Stimulated activated CD4-positive, alpha-beta T cell treated with anti-CD3 and anti-CD28 coated beads, TNF-alpha, amount 100 ng/mL, for 48 hours (primary cell): ENCODE measurements around the gene RASGRP4.

Source experiments
- DNase-seq, 3 donors: peaks; one replicate each; pipeline ENCODE4 v3.0.0-alpha.2; 2020; ENCODE audit warnings: low read depth in 3 of 3

Gene RASGRP4

DNA sequence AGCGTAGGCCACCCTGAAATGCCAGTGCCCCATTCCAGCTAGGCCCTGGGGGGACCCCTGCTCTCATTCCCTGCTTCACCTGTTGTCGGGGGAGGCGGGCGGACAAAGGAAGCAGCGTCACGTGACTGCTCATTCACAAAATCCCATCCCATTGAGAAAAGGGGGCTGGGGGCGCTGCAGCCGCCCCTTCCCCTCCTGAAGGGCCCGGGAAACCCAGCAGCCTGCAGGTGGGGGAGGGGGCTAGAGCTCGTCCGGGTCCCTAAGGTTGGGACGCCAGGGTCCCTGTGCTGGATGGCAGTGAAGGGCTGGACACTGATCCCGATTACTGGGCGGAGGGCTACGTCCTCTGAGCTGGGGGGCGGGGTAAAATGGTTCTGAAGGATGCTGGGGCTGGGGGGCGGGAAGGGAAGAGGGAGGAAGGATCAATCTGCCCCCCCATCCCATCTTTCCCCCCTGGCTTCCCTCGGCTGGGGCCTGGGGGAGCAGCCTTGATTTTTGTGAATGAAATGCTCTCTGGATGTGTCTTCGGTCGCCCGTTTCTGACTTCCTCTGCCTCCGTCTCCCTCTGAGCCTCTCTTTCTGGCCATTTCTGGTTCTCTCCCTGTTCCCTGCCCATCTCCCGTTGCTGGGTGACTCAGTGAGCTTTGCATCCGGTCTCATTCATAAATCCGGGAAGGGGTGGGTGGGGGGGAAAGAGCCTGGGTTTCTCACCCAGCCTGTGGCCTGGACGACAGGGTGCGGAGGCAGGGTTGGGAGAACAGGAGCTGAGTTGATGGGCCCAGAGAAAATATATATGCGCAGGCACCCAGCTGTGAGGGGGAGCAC, 36.7 kb downstream of the RASGRP4 start:
- DNase-seq: no peak

DNA sequence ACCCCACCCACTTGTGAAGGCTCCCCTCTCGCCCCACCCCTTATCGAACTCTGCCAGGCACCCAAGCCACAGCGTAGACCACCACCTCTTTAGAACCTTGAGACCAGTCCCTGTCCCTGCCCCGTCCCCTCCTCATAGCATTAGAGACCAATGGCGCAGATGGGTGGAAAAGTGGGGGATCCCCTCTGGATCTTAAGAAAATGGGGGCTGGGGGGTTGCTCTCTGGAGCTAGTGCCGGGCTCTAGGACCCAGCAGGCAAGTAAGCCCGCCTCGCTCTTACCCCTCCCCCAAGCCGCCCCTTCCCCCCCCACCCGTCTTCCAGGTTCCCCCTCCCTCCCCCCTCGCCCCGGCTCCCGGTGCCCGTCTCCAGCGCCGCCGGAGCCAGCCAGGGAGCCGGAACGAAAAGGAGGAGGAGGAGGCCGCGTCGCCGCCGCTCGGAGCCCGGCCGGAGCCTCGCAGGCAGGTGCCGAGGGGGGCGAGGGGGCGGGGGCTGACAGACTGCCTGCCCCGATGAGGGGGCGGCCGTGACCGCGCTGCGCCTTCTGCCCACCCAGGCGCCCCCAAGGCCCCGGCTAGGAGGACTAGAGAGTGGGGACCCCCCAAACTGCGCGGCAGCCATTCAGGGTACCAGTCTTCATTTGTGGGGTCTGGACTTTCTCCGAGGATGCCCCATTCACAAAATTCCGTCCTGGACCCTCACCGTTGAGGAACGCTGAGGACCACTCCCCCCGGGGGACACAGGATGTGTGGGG, 37.5 kb downstream of the RASGRP4 start, which contains the start of gene SPRED3:
Gene SPRED3, plus strand, starts transcription at position 349 of the 752 bp plus-strand sequence. CDS start 1,606 bp downstream, outside the sequence.
- DNase-seq: no peak

DNA sequence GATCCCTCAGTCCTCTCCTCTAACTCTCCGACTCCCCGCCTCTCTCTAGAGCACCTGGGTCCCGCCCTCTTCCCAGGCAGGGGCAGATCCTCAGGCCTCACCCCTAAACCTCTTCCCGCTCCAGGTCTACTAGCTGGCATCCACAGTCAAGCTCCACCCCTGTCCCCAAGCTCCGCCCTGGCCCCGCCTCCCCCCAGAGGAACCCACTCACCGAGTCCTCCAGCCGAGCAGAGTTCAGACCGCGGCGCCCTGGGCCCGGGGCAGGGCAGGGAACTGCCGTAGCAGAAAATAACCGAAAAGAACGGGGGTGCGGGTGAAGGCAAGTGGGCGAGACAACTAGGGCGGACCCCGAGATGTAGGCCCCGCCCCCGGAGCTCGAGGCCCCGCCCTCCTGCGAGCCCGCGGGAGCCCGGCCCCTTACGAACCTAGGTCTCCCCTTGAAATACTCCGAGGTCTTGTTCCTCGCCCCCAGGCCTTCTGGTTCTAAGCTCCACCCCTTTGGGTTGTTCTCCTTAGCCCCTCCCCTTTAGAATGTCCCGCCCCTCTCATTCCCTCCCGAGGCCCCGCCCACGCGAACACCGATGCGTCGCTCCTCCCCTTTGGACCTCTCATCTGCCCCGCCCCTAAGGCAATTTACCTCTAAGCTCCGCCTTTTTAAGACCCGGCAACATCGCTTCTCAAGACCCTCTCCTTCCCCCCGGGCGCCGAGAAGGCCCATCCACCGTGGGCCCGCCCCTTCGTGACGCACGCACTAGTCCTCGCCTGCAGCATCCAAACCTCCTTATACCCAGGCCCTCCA, 38.3 kb downstream of the RASGRP4 start, which contains the start of gene GGN:
Gene GGN, minus strand, starts transcription at position 485 of the 799 bp plus-strand sequence. CDS start 773 bp downstream, outside the sequence.
- DNase-seq: peak; percentile 82 to 96 (median 83)

DNA sequence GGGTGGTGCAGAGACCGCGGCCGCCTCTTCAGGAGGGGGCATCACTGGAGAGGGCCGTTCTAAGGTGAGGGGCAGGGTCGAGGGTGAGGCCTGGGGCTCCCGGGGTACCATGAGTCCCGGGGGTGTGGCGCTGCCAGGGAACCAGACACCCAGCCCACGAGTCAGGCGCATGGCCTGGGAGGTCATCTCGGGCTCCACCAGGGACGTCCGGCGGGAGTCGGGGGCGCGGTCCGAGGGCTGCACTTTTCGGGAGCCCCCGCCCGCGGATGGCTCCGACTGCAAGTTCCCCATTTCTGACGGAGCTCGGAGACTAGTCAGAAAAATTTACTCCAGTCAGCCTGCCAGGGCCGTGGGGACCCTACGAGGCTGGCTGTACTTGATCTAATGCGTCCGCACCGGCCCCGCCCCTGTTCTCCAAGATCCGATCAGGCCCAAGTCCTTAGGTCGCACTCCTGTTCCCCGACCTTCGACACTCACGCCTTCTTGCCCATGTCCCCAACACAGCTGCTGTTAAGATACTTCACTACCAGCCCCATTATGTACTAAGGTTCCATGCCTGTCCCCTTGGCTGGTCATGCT, 39.0 kb downstream of the RASGRP4 start:
- no peak for DNase-seq

DNA sequence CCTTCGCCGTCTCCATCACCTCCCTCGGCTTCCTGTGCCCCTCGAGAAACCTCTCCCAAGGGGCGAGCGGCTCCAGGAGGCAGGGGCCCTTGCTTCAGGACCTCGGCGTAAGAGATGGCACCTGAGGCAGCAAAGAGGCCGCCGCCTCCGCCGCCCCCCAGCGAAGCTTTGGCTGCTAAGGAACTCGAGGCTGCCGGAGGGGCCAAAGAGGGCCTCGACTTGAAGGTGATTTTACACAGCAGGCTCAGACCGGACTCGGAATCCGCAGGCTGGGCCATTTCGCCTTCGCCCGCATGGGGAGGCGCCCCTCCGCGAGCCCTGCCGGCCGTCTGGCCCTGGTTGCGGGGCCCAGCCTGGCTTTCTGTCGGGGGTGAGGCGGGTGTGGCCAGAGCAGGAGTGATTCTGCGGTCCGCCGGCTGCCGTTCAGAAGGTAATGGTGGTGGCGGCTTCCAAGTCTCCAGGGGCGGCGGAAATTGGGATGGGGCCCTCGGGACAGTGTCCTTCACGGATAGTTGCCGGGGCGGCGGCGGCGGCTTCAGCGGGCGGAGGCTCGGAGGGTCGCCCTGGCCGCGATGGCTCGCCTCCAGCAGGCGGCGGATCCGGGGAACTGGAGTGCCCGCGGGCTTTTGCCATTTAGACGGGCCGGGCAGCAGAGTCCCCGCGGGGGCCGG, 39.6 kb downstream of the RASGRP4 start:
- DNase-seq: no peak

DNA sequence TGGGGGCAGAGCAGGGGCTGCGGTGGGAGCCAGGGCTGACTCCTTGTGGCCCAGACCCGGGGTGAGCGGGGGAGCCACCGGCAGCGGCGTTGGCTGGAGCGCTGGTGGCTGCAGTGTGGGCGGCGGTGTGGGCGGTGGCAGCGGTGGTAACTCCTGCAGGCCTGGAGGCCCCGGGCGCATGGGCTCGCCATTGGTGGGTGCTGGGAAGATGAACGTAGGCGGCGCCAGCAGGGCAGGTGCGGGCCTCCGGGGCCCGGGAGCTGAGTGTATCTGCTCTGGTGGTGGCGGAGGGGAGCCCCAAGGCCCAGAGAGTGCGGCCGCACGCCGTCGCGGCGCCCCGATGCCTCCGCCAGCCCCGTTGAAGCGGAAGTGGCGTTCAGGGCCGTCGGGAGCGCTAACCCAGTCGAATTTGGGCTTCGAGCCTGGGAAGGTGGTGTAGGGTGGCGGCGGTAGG, 40.2 kb downstream of the RASGRP4 start:
- no peak for DNase-seq

DNA sequence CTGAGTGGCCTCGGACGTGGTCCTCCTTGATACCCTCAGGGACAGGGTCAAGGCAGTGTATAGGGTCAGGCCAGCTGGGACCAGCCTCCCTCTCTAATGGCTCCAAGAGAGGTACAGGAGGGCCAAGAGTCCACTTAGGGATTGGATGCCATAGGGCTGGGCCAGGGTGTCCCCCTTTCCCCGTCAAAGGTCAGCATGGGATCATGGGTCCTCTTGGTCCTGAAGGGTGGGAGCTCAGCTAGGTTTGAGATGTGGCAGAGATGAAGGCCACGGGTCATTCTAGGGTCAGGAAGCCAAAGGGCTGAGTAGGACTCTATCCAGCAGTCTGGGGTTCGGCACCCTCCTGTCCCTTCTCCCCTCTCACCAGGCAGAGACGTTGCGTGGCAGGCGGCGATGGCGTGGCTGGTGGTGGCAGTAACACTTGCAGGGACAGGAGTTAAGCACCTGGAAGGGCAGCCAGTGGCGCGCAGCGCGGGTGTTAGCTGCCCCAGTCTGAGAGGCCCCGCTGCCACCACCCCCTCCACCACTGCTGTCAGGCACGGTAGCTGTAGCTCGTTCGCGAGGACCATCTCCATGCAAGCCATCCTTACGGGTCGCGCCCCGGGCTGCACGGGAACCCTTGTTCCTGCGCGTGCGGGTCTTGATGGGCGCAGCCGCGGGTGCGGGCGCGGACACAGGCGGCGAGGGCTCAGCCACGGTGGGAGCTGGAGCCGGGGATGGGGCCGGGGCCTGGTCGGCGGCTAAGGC, 40.8 kb downstream of the RASGRP4 start:
- no peak for DNase-seq

- DNase-seq: no peak
Measured at GRCh38 chr19:38384209-38385027, 41.6 kb downstream of the RASGRP4 start.

- DNase-seq: no peak
Measured at GRCh38 chr19:38383743-38384142, 42.3 kb downstream of the RASGRP4 start.

GRCh38 chr19:38383184-38383583, 42.8 kb downstream of the RASGRP4 start:
- DNase-seq: no peak

DNA sequence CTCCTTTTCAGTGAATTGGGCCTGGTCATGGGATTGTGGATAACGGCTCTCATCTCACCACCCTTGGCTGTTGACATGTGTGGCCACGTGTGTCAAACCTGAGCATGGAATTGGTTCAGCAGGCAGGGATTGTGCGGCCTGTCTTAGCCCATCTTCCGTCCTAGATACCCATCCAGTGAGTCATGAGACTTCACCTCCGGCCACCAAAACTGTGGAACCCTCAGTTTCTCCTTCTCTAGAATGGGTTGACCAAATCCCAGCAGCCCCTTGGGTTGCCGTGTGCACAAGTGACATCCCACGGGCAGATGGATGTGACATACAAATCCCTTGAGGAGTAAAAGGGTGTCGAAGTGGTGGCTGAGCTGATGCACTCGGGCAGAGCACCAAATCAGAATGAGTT, 44.9 kb downstream of the RASGRP4 start:
- DNase-seq: no peak

DNA sequence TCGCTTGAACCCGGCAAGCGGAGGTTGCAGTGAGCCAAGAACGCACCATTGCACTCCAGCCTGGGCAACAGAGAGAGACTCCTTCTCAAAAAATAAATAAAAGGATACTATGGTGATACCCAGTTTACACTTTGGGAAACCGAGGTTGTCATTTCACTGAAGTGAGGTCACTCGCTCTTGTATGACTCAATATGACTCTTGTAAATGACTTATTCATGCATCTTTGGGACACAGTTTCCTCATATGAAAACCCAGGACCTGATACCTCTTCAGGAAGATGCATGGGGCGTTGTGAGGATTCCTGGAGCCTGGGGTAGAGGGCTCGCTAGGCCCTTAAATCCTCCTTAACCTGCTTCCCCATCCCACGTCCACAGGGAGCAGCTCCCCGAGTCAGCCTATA, 47.2 kb downstream of the RASGRP4 start:
- no peak for DNase-seq

DNA sequence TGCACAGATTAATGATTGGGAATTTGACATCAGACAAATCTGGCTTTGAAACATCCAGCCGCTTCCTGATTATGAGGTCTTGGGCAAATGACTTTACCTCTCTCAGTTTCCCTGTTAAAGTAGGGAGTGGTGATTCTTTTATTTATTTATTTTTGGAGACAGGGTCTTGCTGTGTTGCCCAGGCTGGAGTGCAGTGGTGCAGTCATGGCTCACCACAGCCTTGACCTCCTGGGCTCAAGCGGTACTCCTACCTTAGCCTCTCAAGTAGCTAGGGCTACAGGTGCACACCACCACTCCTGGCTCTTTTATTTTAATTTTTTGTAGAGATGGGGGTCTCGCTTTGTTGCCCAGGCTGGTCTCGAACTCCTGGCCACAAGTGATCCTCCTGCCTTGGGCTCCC, 49.0 kb downstream of the RASGRP4 start:
- DNase-seq: no peak

- no peak for DNase-seq
Measured at GRCh38 chr19:38376576-38376975, 49.4 kb downstream of the RASGRP4 start.

DNA sequence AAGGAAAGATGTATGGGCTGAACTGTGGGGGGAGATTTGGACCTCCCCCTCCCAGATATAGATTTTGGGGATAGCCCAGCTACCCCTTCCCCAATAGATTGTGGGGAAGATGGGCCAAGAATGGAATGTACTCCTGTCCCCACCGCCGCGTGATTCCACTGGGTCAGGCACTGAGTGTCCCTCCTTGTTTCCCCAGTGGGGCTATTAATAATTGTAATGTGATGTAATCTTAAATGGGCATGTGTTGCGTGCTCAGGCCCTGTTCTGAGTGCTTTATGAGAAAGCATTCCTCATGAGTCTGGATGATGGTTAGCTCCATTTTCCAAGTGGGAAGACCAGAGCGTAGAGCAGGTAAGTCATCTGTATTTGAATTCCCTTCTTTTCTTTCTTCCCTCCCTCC, 50.3 kb downstream of the RASGRP4 start:
- no peak for DNase-seq

DNA sequence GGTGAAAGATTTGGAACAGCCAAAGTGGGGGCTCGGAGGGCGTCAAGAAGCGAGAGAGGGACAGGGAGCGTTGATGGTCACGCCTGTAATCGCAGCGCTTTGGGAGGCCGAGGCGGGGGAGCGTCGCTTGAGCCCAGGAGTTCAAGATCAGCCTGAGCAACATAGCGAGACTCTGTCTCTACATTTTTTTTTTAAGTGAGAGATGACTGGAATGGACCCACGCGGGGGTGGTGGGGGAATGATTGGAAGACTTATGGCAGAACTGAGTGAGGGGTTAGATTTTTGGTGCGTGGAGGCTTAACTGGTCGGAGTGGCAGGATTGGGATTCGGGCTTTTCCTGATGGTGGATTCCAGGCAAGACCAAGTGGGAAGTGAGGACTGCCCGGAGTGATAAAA, 50.9 kb downstream of the RASGRP4 start:
- DNase-seq: no peak

- peak; percentile 95 to 99 (median 96) for DNase-seq
Measured at GRCh38 chr19:38374332-38375097, 51.5 kb downstream of the RASGRP4 start, which contains the start of gene PSMD8. Gene PSMD8 (plus strand): TSS chr19:38374571. CDS start chr19:38374602, 31 bp downstream.

DNA sequence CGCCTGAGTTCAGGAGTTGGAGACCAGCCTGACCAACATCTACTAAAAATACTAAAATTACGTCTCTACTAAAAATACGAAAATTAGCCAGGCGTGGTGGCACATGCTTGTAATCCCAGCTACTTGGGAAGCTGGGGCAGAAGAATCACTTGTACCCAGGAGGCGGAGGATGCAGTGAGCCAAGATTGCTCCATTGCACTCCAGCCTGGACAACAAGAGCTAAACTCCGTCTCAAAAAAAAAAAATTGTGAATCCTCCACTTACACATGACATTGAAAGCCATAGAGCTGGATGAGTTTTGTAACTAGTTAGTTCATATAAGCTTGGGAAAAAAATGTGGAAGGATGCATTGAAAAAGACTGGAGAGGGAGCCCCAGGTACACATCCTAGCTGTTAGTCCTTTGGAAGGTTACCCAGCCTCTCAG, 52.1 kb downstream of the RASGRP4 start:
- DNase-seq: no peak
